Panc1 (cell line): ENCODE results near the gene CWF19L1.

ENCODE experiments used
- SIN3A ChIP-seq: IDR thresholded peaks from 2 replicates; pipeline ENCODE4 v1.6.1; 2012; ENCODE audit warnings: low read depth, mild to moderate bottlenecking, low read length, moderate library complexity, borderline replicate concordance; ENCODE audit not compliant: insufficient read depth
- TF ChIP-seq, protein P1 (sequence below): fragments of 450-650 bp; IDR thresholded peaks from 2 replicates; pipeline ENCODE4 v1.5.1; 2017; ENCODE audit warnings: mild to moderate bottlenecking

DNA sequence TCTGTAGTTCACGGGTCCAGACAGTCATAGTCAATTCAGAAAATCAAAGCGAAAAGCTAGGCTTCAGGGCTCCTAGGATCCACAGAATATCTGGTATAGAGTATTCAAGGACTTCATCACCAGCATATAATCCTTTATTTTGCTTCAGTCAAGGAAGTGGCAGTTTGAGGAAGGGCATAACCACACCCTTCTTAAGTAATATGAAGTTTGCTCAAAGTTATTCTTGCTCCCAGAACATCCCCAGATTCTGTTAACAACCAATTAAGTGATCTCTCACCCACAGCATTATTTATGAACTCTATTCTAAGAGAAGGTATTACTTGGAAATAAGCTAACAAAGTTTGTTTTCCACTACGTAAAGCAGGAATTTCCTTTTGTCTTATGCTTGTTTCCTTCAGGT lies 13.2 kb downstream of the CWF19L1 start:
- TF ChIP-seq, protein P1, sequence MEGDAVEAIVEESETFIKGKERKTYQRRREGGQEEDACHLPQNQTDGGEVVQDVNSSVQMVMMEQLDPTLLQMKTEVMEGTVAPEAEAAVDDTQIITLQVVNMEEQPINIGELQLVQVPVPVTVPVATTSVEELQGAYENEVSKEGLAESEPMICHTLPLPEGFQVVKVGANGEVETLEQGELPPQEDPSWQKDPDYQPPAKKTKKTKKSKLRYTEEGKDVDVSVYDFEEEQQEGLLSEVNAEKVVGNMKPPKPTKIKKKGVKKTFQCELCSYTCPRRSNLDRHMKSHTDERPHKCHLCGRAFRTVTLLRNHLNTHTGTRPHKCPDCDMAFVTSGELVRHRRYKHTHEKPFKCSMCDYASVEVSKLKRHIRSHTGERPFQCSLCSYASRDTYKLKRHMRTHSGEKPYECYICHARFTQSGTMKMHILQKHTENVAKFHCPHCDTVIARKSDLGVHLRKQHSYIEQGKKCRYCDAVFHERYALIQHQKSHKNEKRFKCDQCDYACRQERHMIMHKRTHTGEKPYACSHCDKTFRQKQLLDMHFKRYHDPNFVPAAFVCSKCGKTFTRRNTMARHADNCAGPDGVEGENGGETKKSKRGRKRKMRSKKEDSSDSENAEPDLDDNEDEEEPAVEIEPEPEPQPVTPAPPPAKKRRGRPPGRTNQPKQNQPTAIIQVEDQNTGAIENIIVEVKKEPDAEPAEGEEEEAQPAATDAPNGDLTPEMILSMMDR = no peak
- no peak for TF ChIP-seq SIN3A
